Measurements from ENCODE around the gene PIP5K1B.
"Not testable (repeated sequence)": the region's sequence is repeated elsewhere in the genome, so short reads cannot be mapped to it uniquely, and the experiment has no call there.

The PIP5K1B gene

GRCh38 chr9:68964765-68965164, 259.7 kb downstream of the PIP5K1B start:
- DNase-seq: no peak

GRCh38 chr9:68966496-68966944, 261.5 kb downstream of the PIP5K1B start:
- no peak for DNase-seq

- no peak for DNase-seq
Measured at GRCh38 chr9:68967800-68968199, 262.8 kb downstream of the PIP5K1B start.

DNA sequence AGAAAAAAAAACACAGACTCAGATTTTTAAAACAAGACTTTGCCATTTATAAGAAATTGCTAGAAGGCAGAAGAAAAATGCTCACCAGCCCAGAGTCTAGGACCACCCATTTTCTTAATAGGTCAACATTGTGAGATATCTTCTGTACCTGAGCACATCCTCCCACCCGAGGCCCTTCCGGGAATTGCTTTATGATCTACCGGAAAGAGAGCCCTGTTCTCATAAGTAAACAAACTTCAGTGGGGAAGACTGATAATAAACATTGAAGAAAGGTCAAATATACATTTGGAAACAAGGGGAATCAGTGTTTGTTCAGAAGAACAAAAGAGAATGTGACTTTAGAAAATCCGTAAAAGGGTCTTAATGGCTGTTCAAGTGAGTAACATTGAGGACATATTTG, 264.5 kb downstream of the PIP5K1B start:
- no peak for DNase-seq

GRCh38 chr9:68970151-68970550, 265.1 kb downstream of the PIP5K1B start:
- no peak for DNase-seq

GRCh38 chr9:68973619-68974018, 268.6 kb downstream of the PIP5K1B start:
- no peak for DNase-seq

- DNase-seq: no peak
Measured at GRCh38 chr9:68974431-68974830, 269.4 kb downstream of the PIP5K1B start.

DNA sequence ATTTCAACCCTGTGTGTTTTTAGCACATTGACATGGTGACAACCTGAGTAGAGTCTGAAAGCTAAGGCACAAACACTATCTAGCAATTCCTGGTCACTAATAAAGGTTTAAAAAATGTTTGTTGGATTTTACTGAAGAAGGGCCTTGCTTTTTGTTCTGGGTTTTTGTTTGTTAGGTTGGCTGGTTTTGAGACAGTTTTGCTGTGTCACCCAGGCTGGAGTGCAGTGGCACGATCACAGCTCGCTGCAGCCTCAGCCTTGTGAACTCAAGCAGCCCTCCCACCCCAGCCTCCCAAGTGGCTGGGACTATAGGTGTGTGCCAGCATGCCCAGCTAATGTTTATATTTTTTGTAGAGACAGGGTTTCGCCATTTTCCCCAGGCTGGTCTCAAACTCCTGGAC, 269.9 kb downstream of the PIP5K1B start:
- no peak for DNase-seq

DNA sequence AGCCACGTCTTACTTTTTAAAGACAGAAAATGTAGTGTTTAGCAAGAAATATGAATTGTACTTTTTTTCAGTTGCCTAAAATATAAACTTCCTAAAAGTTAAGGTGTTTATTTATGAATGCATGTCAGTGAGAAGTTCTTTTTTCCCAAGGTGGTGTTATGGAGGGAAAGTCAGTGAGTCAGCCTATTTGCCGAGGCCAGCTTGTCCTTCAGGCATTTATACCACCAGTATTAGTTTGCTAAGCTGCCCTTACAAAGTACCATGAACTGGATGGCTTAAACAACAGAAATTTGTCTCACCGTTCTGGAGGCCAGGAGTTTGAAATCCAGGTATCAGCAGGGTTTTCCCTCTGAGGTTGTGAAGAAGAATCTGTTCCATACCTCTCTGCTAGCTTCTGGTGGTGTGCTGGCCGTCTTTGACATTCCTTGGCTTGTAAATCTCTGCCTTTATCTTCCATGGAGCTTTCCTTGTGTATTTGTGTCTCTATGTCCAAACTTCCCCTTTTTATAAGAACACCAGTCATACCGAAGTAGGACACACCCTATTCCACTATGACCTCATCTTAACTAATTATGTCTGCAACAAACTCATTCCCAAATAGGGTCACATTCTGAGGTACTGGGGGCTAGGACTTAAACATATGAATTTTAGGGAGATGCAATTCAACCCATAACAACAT, 270.5 kb downstream of the PIP5K1B start:
- DNase-seq: no peak

- no peak for DNase-seq
Measured at GRCh38 chr9:68978066-68978465, 273.0 kb downstream of the PIP5K1B start.

GRCh38 chr9:68978501-68978900, 273.5 kb downstream of the PIP5K1B start:
- no peak for DNase-seq

DNA sequence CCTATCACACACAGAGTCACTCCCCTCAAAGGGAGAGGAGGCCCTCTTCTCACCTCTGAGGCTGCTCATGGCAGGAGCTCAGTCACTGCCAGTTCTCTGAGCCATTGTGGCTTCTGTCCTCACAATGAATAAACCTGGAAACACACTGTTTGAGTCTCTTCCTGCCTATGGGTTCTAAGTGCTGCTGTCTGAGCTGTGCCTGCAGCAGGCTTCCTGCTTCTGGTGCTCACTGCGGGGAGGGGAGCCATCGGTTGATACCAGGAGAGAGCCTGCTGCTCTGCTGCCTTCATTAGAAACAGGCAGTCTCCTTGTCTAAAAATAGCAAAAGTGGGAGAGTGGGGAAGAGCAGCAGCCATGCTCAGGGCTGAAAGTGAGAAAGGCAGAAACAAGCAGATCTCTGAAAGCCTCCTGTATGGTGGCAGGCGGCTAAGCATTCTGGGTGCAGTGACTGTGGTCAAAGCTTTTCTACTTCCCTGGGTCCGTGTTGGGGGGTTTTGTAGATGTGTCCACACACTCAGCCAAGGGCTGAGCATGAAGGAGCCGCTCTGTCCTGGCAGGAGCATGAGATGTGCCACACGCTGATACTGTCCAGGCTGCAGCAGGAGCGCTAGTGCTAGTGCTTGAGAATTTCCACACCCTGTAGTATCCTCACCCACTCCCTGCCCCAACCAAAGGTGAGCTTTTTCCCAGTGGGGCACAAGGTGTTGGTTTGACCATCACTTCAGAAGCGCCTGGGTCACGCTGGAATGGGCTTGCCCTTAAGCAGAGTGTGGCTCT, 274.7 kb downstream of the PIP5K1B start:
- DNase-seq: no peak

DNA sequence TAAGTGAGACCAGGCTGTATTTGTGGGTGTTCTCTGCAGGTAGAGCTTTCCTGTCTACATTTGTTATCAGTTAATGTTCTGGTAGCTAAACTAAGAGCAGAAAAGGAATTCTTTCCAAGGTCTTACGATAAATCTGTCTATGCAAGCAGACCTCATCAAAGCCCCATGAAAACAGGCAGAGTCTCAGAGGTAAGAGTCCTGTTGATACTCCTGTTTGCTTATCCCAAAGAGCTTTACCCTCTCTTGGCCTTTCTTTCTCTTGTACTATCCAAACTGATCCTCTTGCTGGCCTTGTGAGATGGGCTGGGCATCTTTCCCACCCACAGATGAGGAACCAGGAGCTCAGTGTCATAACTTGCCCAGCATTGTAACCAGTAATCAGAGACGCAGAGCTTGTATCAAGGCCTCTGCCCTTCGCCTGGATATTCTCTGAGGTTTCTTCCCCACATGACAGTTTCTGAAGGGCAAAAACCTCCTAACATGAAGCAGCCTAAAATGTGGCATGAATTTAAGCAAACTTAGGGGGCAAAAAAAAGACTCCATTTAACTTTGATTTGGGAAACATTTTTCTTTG, 275.4 kb downstream of the PIP5K1B start:
- no peak for DNase-seq

DNA sequence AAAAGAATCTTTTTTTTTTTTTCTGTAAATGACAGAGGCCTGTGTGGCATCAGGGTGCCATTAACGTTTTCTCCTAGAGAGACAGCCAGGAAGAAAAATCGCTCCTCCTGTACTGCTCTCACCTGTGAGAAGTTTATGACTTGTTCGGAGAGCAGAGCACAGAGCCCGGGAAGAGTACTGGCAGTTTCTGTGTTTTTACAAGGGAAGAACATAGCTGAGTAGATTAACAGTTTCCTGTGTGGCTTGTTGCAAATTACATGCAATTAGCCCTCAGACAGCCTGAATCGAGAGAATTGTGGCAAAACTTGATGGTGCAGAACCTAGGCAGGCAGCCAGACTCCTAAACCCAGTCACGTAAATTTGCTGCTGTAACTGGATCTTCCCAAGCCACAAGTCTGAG, 276.7 kb downstream of the PIP5K1B start:
- no peak for DNase-seq

GRCh38 chr9:68983008-68983411, 278.0 kb downstream of the PIP5K1B start:
- DNase-seq: no peak

GRCh38 chr9:68983522-68984424, 278.7 kb downstream of the PIP5K1B start:
- DNase-seq: no peak

- not testable (repeated sequence) for DNase-seq
Measured at GRCh38 chr9:68986949-68987348, 281.9 kb downstream of the PIP5K1B start.

DNA sequence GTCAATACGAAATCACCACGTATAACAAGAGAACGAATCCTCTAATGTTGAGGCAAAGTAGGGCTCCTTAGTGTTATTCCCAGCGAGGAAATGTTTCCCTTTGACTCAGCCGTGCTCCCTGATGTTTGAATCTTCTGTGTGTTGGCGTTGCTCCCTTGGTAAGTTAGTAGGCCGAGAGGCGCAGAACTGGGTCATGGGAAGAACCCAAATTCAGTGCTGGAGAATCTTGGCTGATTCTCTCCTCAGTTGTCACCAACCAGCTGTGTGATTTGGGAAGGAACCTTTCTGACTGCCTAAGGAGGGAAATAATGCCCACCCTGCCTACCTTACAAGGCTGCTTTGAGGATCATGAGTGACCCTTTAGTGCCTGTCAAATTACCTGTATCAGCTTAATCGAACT, 286.4 kb downstream of the PIP5K1B start:
- no peak for DNase-seq

DNA sequence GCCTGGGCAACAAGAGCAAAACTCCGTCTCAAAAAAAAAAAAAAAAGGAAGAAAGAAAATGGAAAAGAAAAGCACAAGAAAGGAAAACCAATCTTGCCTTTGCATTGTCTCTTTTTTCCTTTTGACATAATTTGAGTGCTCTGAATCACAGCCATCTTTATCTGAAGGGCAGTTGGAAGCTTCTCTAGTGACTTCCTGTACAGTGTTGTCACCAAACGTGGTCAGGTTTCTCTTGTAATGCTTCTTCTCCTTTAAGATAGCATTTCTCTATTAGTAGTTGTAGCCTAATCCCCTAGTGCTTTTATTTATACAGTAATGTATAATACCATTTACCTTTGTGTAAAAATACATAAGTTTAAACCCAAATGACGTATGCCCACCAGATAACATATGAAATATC, 290.7 kb downstream of the PIP5K1B start:
- no peak for DNase-seq

DNA sequence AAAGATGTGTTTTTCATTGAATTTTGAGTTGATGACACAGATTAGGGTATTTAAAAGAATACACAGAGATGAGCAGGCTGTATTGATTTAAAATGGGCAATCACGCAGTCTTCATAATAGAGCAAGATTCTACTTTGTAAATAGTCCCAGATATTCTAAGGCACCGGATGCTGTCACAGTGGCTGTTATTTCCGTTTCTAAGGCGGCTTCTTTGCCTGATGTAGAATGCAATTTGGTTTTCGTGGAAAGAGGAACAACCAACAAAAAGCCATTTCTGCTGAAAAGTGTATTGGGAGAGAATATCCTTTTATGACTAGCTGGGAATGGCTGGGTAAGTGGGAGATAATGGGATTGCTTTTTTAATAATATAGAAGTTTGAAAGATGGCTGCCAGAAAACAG, 291.4 kb downstream of the PIP5K1B start:
- no peak for DNase-seq

DNA sequence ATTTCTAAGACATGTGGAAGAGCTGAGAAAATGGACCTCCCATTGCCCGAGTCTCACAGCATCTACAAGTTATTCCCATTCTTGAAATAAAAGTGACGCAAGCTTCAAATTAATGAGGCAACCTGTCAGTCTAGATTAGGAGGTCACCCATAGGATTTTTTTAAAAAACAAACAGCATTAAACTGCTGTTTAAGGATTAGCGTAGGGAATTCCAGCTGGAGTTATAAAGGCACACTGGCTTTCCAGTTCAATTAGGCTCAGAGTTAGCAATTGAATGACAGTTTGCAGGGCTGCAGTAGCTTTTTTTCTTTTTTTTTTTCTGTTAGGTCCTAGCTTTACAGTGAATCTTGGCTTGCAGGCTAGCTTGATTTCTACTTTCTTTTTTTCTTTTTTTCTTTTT, 292.6 kb downstream of the PIP5K1B start:
- no peak for DNase-seq

- DNase-seq: no peak
Measured at GRCh38 chr9:68998385-68998784, 293.3 kb downstream of the PIP5K1B start.

DNA sequence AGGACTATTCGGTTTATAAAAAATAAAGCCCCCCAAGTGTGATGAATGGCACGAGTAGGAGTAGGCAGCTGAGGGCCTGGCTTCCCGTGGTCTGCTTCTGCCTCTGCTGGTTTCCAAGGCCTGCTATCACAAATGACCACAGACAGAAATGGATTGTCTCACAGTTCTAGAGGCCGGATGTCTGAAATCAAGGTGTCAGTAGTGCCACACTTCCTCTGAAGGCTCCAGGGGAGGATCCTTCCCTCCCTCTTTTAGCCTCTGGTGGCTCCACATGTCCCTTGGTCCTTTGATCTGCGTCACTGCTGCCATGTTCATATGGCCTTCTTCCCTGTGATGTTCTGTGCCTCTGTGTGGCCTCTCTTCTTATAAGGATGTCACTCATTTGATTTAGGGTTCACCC, 293.8 kb downstream of the PIP5K1B start:
- DNase-seq: no peak

Measured in NCI-H510A (cell line).